ENCODE measurements around the gene SLC6A19. TPM values are rescaled to one million over a fixed set of nuclear protein-coding genes. Genes with fewer than 3 reads are reported as not detected.
A peak's percentile ranks its signal among the peaks of the same experiment; 100 is the strongest.

Gene SLC6A19
- total and polyA plus RNA-seq, 9 of the 15 experiments (the other 6 are each of a cell fraction or from before 2014, with no cell fraction given): 0.03 to 1.6 (median 0.59) TPM

- H4K20me1 ChIP-seq (replicated peaks; ENCODE audit: control insufficient read depth, insufficient read depth, low read length): peaks cover 31% of the 10 kb centered on the region
- 0 out of 2 replicates have a peak, but pooled peaks cover 2% of the 10 kb centered on the region for H3K9me3 ChIP-seq (replicated peaks; ENCODE audit: control insufficient read depth, insufficient read depth, low read depth, low read length)
- ChIA-PET POLR2A (interaction anchor here (0.6 to 1.0 kb wide), 3 partner anchors 8 to 35 kb away, joined by 3 to 4 read pairs (median 3); no protein-coding TSS in a partner anchor), CTCF (ENCODE audit: low intra/inter-chr PET ratio) (interaction anchor here (0.5 kb wide), 1 partner anchor 73 kb away, joined by 3 read pairs; no protein-coding TSS in a partner anchor)
- no peaks in the 10 kb centered on the region for H3K79me2 ChIP-seq (ENCODE audit: control insufficient read depth, insufficient read depth, low read length)
- BruUV-seq (replicated peaks): no TSS peak
- H3K27ac ChIP-seq (ENCODE audit: extremely low read depth, low read depth, low read length): no peak overlapping the region
- in situ Hi-C loops (cut with MboI): no loop called here
- DNase-seq (ENCODE audit: extremely low read depth in 1 of 4, low spot score in 3 of 4) (peak; percentile 51 to 66 (median 60)), FAIRE-seq (peak; percentile 42), ATAC-seq (peak; percentile 55)
- peak overlapping the region in 1 of 2 experiments; percentile 15; a peak in 1 of 4 replicates for H3K9ac ChIP-seq (ENCODE audit: insufficient read depth in 1 of 2, low read depth in 2 of 2, low read length in 2 of 2)
- peak overlapping the region; percentile 19; the same call in 1 of the 2 replicates for H3K4me2 ChIP-seq (ENCODE audit: insufficient read depth, low read length)
- no peaks in the 10 kb centered on the region for H3K9me1 ChIP-seq (ENCODE audit: control insufficient read depth, insufficient read depth, low read length)
- intact Hi-C loops (cut with micrococcal nuclease): no loop called here
- H3K36me3 ChIP-seq (ENCODE audit: control insufficient read depth, insufficient read depth, low read length): no peaks in the 10 kb centered on the region
- H2AFZ ChIP-seq (ENCODE audit: low read depth, low read length): no peak overlapping the region
- no peak overlapping the region for H3K4me3 ChIP-seq
- under 1% methylated on average over 22 of the region's 22 CpGs for WGBS (ENCODE audit: insufficient coverage, low coverage, missing lambda C conversion rate)
- H3K27me3 ChIP-seq (ENCODE audit: control insufficient read depth in 2 of 2, insufficient read depth in 2 of 2, low read length in 2 of 2): peaks cover 33 to 66% of the 10 kb centered on the region in 2 experiments; a peak in 4 of 5 replicates
- H3K4me1 ChIP-seq (replicated peaks in 1 of 2; ENCODE audit: control insufficient read depth in 2 of 2, insufficient read depth in 2 of 2, low read length in 2 of 2): peaks cover 8 to 28% of the 10 kb centered on the region in 2 experiments; a peak in 4 of 5 replicates
- TF ChIP-seq SMAD4 (CRISPR knock-in tag; conservative IDR thresholded peaks at IDR 0.05) (peak; percentile 77), TCF3 (CRISPR knock-in tag; IDR thresholded peaks at IDR 0.05) (peak; percentile 81), ETV1 (tag; conservative IDR thresholded peaks at IDR 0.05; ENCODE audit: low read depth) (peak; percentile 42; the same call in 1 of the 2 replicates), ZNF146 (CRISPR knock-in tag; IDR thresholded peaks at IDR 0.05; ENCODE audit: unreplicated experiment) (no peak), ID3 (CRISPR knock-in tag; IDR thresholded peaks at IDR 0.05) (no peak), ID3 (tag; IDR thresholded peaks at IDR 0.05) (no peak), ZNF589 (CRISPR knock-in tag; IDR thresholded peaks at IDR 0.05; ENCODE audit: low read depth) (0 out of 2 replicates have a peak, but pooled peaks have one; percentile 37), ELF1 (tag; IDR thresholded peaks at IDR 0.05) (peak; percentile 73), RFX1 (IDR thresholded peaks at IDR 0.05) (no peak), BHLHE40 (IDR thresholded peaks at IDR 0.05; ENCODE audit: low read length) (peak; percentile 74), PHB (CRISPR knock-in tag; IDR thresholded peaks at IDR 0.05) (no peak), TAL1 (IDR thresholded peaks at IDR 0.05) (peak; percentile 46), MAX (CRISPR knock-in tag; IDR thresholded peaks at IDR 0.05) (peak; percentile 36; the same call in 1 of the 2 replicates), NRF1 (conservative IDR thresholded peaks at IDR 0.05 in 1 of 2, IDR thresholded peaks at IDR 0.05 in 1 of 2) (peak; percentile 32 to 62; a peak in 3 of 4 replicates), NCOA6 (IDR thresholded peaks at IDR 0.05) (no peak), ZNF655 (CRISPR knock-in tag; IDR thresholded peaks at IDR 0.05) (no peak), ARID1B (IDR thresholded peaks at IDR 0.05) (peak; percentile 66), NR2C1 (IDR thresholded peaks at IDR 0.05) (no peak), NR2C1 (tag; IDR thresholded peaks at IDR 0.05) (peak; percentile 25; the same call in 1 of the 2 replicates), ETV5 (CRISPR knock-in tag; IDR thresholded peaks at IDR 0.05; ENCODE audit: low read depth) (no peak)
Measured at GRCh38 chr5:1239505-1240251, 38.3 kb downstream of the SLC6A19 start.

Measured in K562 (cell line).